Diencephalon (tissue), 1 donor: ENCODE data around the gene SCYGR2. TPM values are rescaled to one million over a fixed set of nuclear protein-coding genes. Genes with fewer than 3 reads are reported as not detected.

Experiments used
- total RNA-seq: library from RNA; depleted of rRNA; stranded (reverse); fragments of >200 nt; gene quantifications from one replicate; pipeline ENCODE4 v1.2.3, GENCODE V29; 2014

The SCYGR2 gene
- not detected for total RNA-seq

GRCh38 chr2:227598835-227599503 is at the start of gene SCYGR2:
SCYGR2 (plus strand) TSS chr2:227598893; CDS start chr2:227598893, 0 bp downstream.

GRCh38 chr2:227614740-227615139 is 16.0 kb downstream of the SCYGR2 start, which contains the start of gene SCYGR3:
SCYGR3 (minus strand) TSS chr2:227614840; CDS start chr2:227614840, 0 bp downstream.

GRCh38 chr2:227617316-227618230 is 18.9 kb downstream of the SCYGR2 start, which contains the start of gene SCYGR4:
SCYGR4 (plus strand) TSS chr2:227617498; CDS start chr2:227617498, 0 bp downstream.

Other genes starting within 250 kb of the SCYGR2 start
- not detected for gene TM4SF20, start 219.6 kb upstream of the SCYGR2 start, total RNA-seq
- not detected for gene SCYGR1, start 210.9 kb upstream of the SCYGR2 start, total RNA-seq
- 76.4 TPM for gene AGFG1, start 126.7 kb upstream of the SCYGR2 start, total RNA-seq
- gene SCYGR3, start 15.9 kb downstream of the SCYGR2 start, total RNA-seq = not detected
- not detected for gene SCYGR4, start 18.6 kb downstream of the SCYGR2 start, total RNA-seq
- not detected for gene SCYGR5, start 67.9 kb downstream of the SCYGR2 start, total RNA-seq
- gene SLC19A3, start 119.1 kb downstream of the SCYGR2 start, total RNA-seq = 3.9 TPM
- not detected for gene SCYGR6, start 125.9 kb downstream of the SCYGR2 start, total RNA-seq
- gene SCYGR7, start 129.4 kb downstream of the SCYGR2 start, total RNA-seq = not detected
- not detected for gene SCYGR8, start 147.0 kb downstream of the SCYGR2 start, total RNA-seq
- not detected for gene CCL20, start 214.9 kb downstream of the SCYGR2 start, total RNA-seq